GM06990 (cell line): ENCODE results near the gene MINDY4.

Experiments used
- DNase-seq: peaks from one replicate; pipeline ENCODE4 v3.0.0-alpha.2; 2011; ENCODE audit not compliant: insufficient read length; ENCODE audit errors: extremely low read depth
- H3K27me3 ChIP-seq: replicated peaks from 2 replicates; pipeline ENCODE4 v1.6.0; 2011; ENCODE audit warnings: low read length; ENCODE audit not compliant: control insufficient read depth, insufficient read depth
- H3K36me3 ChIP-seq: 2 replicates; pipeline ENCODE4 v1.5.1; 2011; ENCODE audit warnings: low read length; ENCODE audit not compliant: control insufficient read depth, insufficient read depth
- H3K4me3 ChIP-seq: replicated peaks from 2 replicates; pipeline ENCODE4 v1.5.1; 2011; ENCODE audit warnings: low read depth, mild to moderate bottlenecking, control low read depth, low read length
- CTCF ChIP-seq: IDR thresholded peaks from 2 replicates; pipeline ENCODE4 v1.5.1; 2011; ENCODE audit warnings: low read length, control low read depth, mild to moderate bottlenecking, inconsistent platforms; ENCODE audit not compliant: insufficient read depth, poor library complexity, severe bottlenecking

The MINDY4 gene

GRCh38 chr7:30863706-30864035 lies 92.5 kb downstream of the MINDY4 start:
- Histone ChIP-seq H3K36me3 (no peaks in the 10 kb centered on the region), H3K27me3 (no peaks in the 10 kb centered on the region; the same call in 1 of the 2 replicates), H3K4me3 (no peak overlapping the region)
- DNase-seq, result no peak
- TF ChIP-seq CTCF, result no peak

GRCh38 chr7:30864101-30864500 lies 92.9 kb downstream of the MINDY4 start:
- no peak for DNase-seq
- H3K4me3 ChIP-seq, result no peak overlapping the region
- no peaks in the 10 kb centered on the region for H3K36me3 ChIP-seq
- no peaks in the 10 kb centered on the region; the same call in 1 of the 2 replicates for H3K27me3 ChIP-seq
- TF ChIP-seq CTCF, result no peak

GRCh38 chr7:30865076-30865475 lies 93.9 kb downstream of the MINDY4 start:
- no peak for DNase-seq
- no peak overlapping the region for H3K4me3 ChIP-seq
- TF ChIP-seq CTCF, result no peak
- no peaks in the 10 kb centered on the region; the same call in 1 of the 2 replicates for H3K27me3 ChIP-seq
- H3K36me3 ChIP-seq, result no peaks in the 10 kb centered on the region

GRCh38 chr7:30865821-30866220 lies 94.6 kb downstream of the MINDY4 start:
- H3K36me3 ChIP-seq, result no peaks in the 10 kb centered on the region
- H3K4me3 ChIP-seq, result no peak overlapping the region
- no peaks in the 10 kb centered on the region; the same call in 1 of the 2 replicates for H3K27me3 ChIP-seq
- DNase-seq, result no peak
- TF ChIP-seq CTCF, result no peak

- no peak overlapping the region for H3K4me3 ChIP-seq
- TF ChIP-seq CTCF, result no peak
- no peaks in the 10 kb centered on the region; the same call in 1 of the 2 replicates for H3K27me3 ChIP-seq
- H3K36me3 ChIP-seq, result no peaks in the 10 kb centered on the region
- no peak for DNase-seq
Observed at GRCh38 chr7:30866939-30867338, 95.7 kb downstream of the MINDY4 start.

- DNase-seq, result no peak
- no peak overlapping the region for H3K4me3 ChIP-seq
- no peaks in the 10 kb centered on the region for H3K36me3 ChIP-seq
- H3K27me3 ChIP-seq, result no peaks in the 10 kb centered on the region; the same call in 1 of the 2 replicates
- TF ChIP-seq CTCF, result no peak
Observed at GRCh38 chr7:30867483-30867882, 96.3 kb downstream of the MINDY4 start.
